H1 (cell line): ENCODE measurements around the gene SEZ6. TPM values are rescaled to one million over a fixed set of nuclear protein-coding genes. Genes with fewer than 3 reads are reported as not detected.

Experiments
- KDM4A ChIP-seq: IDR thresholded peaks from one replicate; pipeline ENCODE4 v1.7.1; 2012; ENCODE audit warnings: low read depth, mild to moderate bottlenecking, moderate library complexity, low read length, inconsistent platforms; ENCODE audit not compliant: severe bottlenecking
- polyA plus RNA-seq, 7 experiments: library from polyadenylated mRNA; depleted of rRNA in 3 of 7; stranded (reverse) in 5 of 7; unstranded in 2 of 7; fragments of >200 nt in 5 of 7; fragments of 200-250 nt in 2 of 7; gene quantifications; 1 replicate in 5 of 7; 2 replicates in 1 of 7; 4 replicates in 1 of 7; pipeline versions ENCODE4 v1.2.1 to v1.2.3, GENCODE V29; 2011 to 2013; ENCODE audit warnings: missing spikeins in 2 of 7, mixed read lengths in 2 of 7
- total RNA-seq: library from RNA; stranded (reverse); fragmentation: NEBNext Ultra II Directional; extraction: Animal tissue kit (Norgen Biotek cat#: 25700); gene quantifications from 2 replicates; pipeline ENCODE4 v1.2.1, GENCODE V29; 2021

The SEZ6 gene
- total and polyA plus RNA-seq, 2 of the 8 experiments (the other 6 are each of a cell fraction or from before 2014, with no cell fraction given) = 6.9 to 16.1 TPM

- no peak for TF ChIP-seq KDM4A
Measured at GRCh38 chr17:29010586-29010985, 4.8 kb upstream of the SEZ6 start (continued).
